Body of pancreas (tissue), 4 donors: ENCODE results near the gene SUN5.

Source experiments
- CTCF ChIP-seq, 7 experiments: fragments of 450-650 bp in 4 of 7; fragments of 200-600 bp in 3 of 7; sonication (generic) in 3 of 7; IDR thresholded peaks; one replicate each; pipeline ENCODE4 v1.5.1; 2016 to 2019; ENCODE audit warnings: antibody characterized with exemption in 7 of 7
- POLR2A ChIP-seq, 3 donors: fragments of 450-650 bp; IDR thresholded peaks; one replicate each; pipeline ENCODE4 v1.6.1; 2016; ENCODE audit warnings: antibody characterized with exemption in 3 of 3, mild to moderate bottlenecking in 2 of 3

- TF ChIP-seq CTCF (IDR thresholded peaks at IDR 0.05) (no peak), POLR2A (IDR thresholded peaks at IDR 0.05) (no peak)
Measured at GRCh38 chr20:32958574-32958973, 45.7 kb downstream of the SUN5 start.
